ENCODE results near the gene RTN4IP1. TPM values are rescaled to one million over a fixed set of nuclear protein-coding genes. Genes with fewer than 3 reads are reported as not detected.
"Not testable (repeated sequence)": the region's sequence is repeated elsewhere in the genome, so short reads cannot be mapped to it uniquely, and the experiment has no call there.

Gene RTN4IP1
- total RNA-seq, 4 donors from 2014 or later: 1.6 to 11.1 (median 6.0) TPM

GRCh38 chr6:106629859-106630163, 513 bp upstream of the RTN4IP1 start:
- H3K4me1 ChIP-seq: peaks cover 6 to 28% (median 11%) of the 10 kb centered on the region in 3 donors
- H3K27me3 ChIP-seq: no peaks in the 10 kb centered on the region
- WGBS, 2 donors: 0 to 3% methylated on average over 7 of the region's 14 CpGs
- peak overlapping the region; percentile 81 to 88 (median 85) for H3K27ac ChIP-seq
- TF ChIP-seq CTCF (IDR thresholded peaks at IDR 0.05): no peak
- no peak for DNase-seq
- no peaks in the 10 kb centered on the region for H3K9me3 ChIP-seq
- intact Hi-C loops (cut with DNase I): no loop called here
- H3K36me3 ChIP-seq: no peaks in the 10 kb centered on the region
- peak overlapping the region; percentile 69 to 87 (median 82) for H3K4me3 ChIP-seq

- peak overlapping the region; percentile 81 to 88 (median 85) for H3K27ac ChIP-seq
- intact Hi-C loops (cut with DNase I): no loop called here
Measured at GRCh38 chr6:106628658-106629102, 618 bp downstream of the RTN4IP1 start.

GRCh38 chr6:106627760-106628159, 1.5 kb downstream of the RTN4IP1 start:
- WGBS, 2 donors: 92 to 93% methylated on average over 14 to 15 of the region's 16 CpGs
- H3K4me1 ChIP-seq: peaks cover 6 to 28% (median 11%) of the 10 kb centered on the region in 3 donors
- H3K36me3 ChIP-seq; H3K27me3 ChIP-seq; DNase-seq; H3K27ac ChIP-seq; H3K4me3 ChIP-seq; intact Hi-C loops (cut with DNase I); H3K9me3 ChIP-seq: not testable (repeated sequence)

More at GRCh38 chr6:106628658-106629102, 618 bp downstream of the RTN4IP1 start:
- Histone ChIP-seq H3K4me1 (peaks cover 6 to 28% (median 11%) of the 10 kb centered on the region in 3 donors), H3K27me3 (no peaks in the 10 kb centered on the region), H3K9me3 (no peaks in the 10 kb centered on the region), H3K36me3 (no peaks in the 10 kb centered on the region), H3K4me3 (peak overlapping the region; percentile 69 to 87 (median 82))
- WGBS, 2 donors: 16 to 17% methylated on average over 7 of the region's 7 CpGs
- TF ChIP-seq CTCF (IDR thresholded peaks at IDR 0.05): no peak
- no peak for TF ChIP-seq POLR2A (IDR thresholded peaks at IDR 0.05)
- no peak for DNase-seq

GRCh38 chr6:106626485-106626884, 2.8 kb downstream of the RTN4IP1 start:
- peaks cover 6 to 28% (median 11%) of the 10 kb centered on the region in 3 donors for H3K4me1 ChIP-seq
- intact Hi-C loops (cut with DNase I): no loop called here
- peaks cover 0 to 7% (median 0%) of the 10 kb centered on the region in 3 donors for H3K36me3 ChIP-seq
- no peaks in the 10 kb centered on the region for H3K27me3 ChIP-seq
- TF ChIP-seq CTCF (IDR thresholded peaks at IDR 0.05) (no peak), POLR2A (IDR thresholded peaks at IDR 0.05) (no peak)
- no peaks in the 10 kb centered on the region for H3K9me3 ChIP-seq
- no peak for DNase-seq
- 28 to 47% methylated on average over 2 of the region's 2 CpGs for WGBS, 2 donors
- no peak overlapping the region for H3K4me3 ChIP-seq
- no peak overlapping the region for H3K27ac ChIP-seq

- Histone ChIP-seq H3K9me3 (no peaks in the 10 kb centered on the region), H3K36me3 (peaks cover 0 to 15% (median 0%) of the 10 kb centered on the region in 3 donors), H3K4me3 (no peak overlapping the region), H3K4me1 (peaks cover 0 to 3% (median 0%) of the 10 kb centered on the region in 3 donors), H3K27me3 (no peaks in the 10 kb centered on the region), H3K27ac (no peak overlapping the region)
- intact Hi-C loops (cut with DNase I): no loop called here
- TF ChIP-seq POLR2A (IDR thresholded peaks at IDR 0.05) (no peak), CTCF (IDR thresholded peaks at IDR 0.05) (no peak)
- DNase-seq: no peak
- WGBS, 2 donors: 78 to 83% methylated on average over 1 of the region's 1 CpG
Measured at GRCh38 chr6:106623039-106623438, 6.3 kb downstream of the RTN4IP1 start.

- Histone ChIP-seq H3K9me3 (no peaks in the 10 kb centered on the region), H3K36me3 (peaks cover 0 to 15% (median 0%) of the 10 kb centered on the region in 3 donors), H3K4me3 (no peak overlapping the region), H3K27me3 (no peaks in the 10 kb centered on the region), H3K4me1 (no peaks in the 10 kb centered on the region), H3K27ac (no peak overlapping the region)
- no peak for DNase-seq
- TF ChIP-seq POLR2A (IDR thresholded peaks at IDR 0.05): no peak
- TF ChIP-seq CTCF (IDR thresholded peaks at IDR 0.05): no peak
- WGBS, 2 donors: 94 to 95% methylated on average over 7 to 8 of the region's 8 CpGs
- intact Hi-C loops (cut with DNase I): no loop called here
Measured at GRCh38 chr6:106622412-106622811, 6.9 kb downstream of the RTN4IP1 start.
